Caco-2 (cell line): ENCODE data around the gene PCBD2. TPM values are rescaled to one million over a fixed set of nuclear protein-coding genes. Genes with fewer than 3 reads are reported as not detected.

Experiments
- BruUV-seq: library from RNA; stranded (reverse); fragments of 400-500 nt; replicated peaks from 2 replicates; lab custom pipeline; 2021; lab: Mats Ljungman, UMichigan
- CTCF ChIA-PET: fragments of 300-600 bp; sonication (Branson Sonifier 250); formaldehyde crosslinking; loops from one replicate; lab custom pipeline; 2022; ENCODE audit warnings: antibody characterized with exemption; lab: Charles Lee
- POLR2A ChIA-PET: fragments of 300-600 bp; sonication (Branson Sonifier 250); formaldehyde crosslinking; loops from one replicate; lab custom pipeline; 2022; ENCODE audit warnings: antibody characterized with exemption; lab: Charles Lee
- DNase-seq, 2 experiments: peaks; one replicate each; pipeline versions ENCODE4 v3.0.0 to v3.0.0-alpha.2; 2020 to 2022
- H3K27me3 ChIP-seq: replicated peaks from 2 replicates; pipeline ENCODE4 v1.6.0; 2011; ENCODE audit warnings: low read length; ENCODE audit not compliant: control insufficient read depth, insufficient read depth
- H3K36me3 ChIP-seq: 2 replicates; pipeline ENCODE4 v1.5.1; 2011; ENCODE audit warnings: low read length; ENCODE audit not compliant: control insufficient read depth, insufficient read depth
- H3K4me1 ChIP-seq: fragments of 250-450 bp; sonication (Bioruptor Pico); 2 replicates; pipeline ENCODE4 v1.5.1; 2020; ENCODE audit warnings: mild to moderate bottlenecking
- H3K4me3 ChIP-seq: 2 replicates; pipeline ENCODE4 v1.5.1; 2011; ENCODE audit warnings: low read depth, mild to moderate bottlenecking, control low read depth, low read length
- H3K9me3 ChIP-seq: fragments of 250-450 bp; sonication (Bioruptor Pico); 2 replicates; pipeline ENCODE4 v1.5.1; 2020; ENCODE audit warnings: mild to moderate bottlenecking, moderate library complexity
- H3K27ac Mint-ChIP-seq: one replicate; pipeline ENCODE4 v1.8.0; 2022; ENCODE audit warnings: mixed read lengths; ENCODE audit not compliant: unreplicated experiment
- H3K27me3 Mint-ChIP-seq: one replicate; pipeline ENCODE4 v1.8.0; 2022; ENCODE audit warnings: mixed read lengths; ENCODE audit not compliant: insufficient read depth, unreplicated experiment
- H3K36me3 Mint-ChIP-seq: one replicate; pipeline ENCODE4 v1.8.0; 2022; ENCODE audit warnings: mild to moderate bottlenecking, mixed read lengths; ENCODE audit not compliant: insufficient read depth, unreplicated experiment
- H3K4me1 Mint-ChIP-seq: one replicate; pipeline ENCODE4 v1.8.0; 2022; ENCODE audit warnings: low read depth, mixed read lengths; ENCODE audit not compliant: unreplicated experiment
- H3K4me3 Mint-ChIP-seq: one replicate; pipeline ENCODE4 v1.8.0; 2022; ENCODE audit warnings: mild to moderate bottlenecking, moderate library complexity, mixed read lengths; ENCODE audit not compliant: unreplicated experiment
- H3K9me3 Mint-ChIP-seq: one replicate; pipeline ENCODE4 v1.8.0; 2022; ENCODE audit warnings: mixed read lengths; ENCODE audit not compliant: unreplicated experiment
- CTCF ChIP-seq, 2 experiments: fragments of 200-600 bp in 1 of 2; IDR thresholded peaks; 1 replicate in 1 of 2; 2 replicates in 1 of 2; pipeline versions ENCODE4 v1.5.1 to v1.8.0; 2011 to 2022; ENCODE audit warnings: antibody characterized with exemption in 1 of 2, control low read depth in 1 of 2, inconsistent platforms in 1 of 2, low read depth in 1 of 2, low read length in 1 of 2, mild to moderate bottlenecking in 1 of 2, moderate library complexity in 1 of 2; ENCODE audit not compliant: insufficient read depth in 1 of 2, severe bottlenecking in 1 of 2, unreplicated experiment in 1 of 2
- intact Hi-C: fragments of 100-400 bp; cut with micrococcal nuclease; formaldehyde crosslinking; loops from one replicate; pipeline ENCODE4 v1.10.0; 2022; ENCODE audit not compliant: unreplicated experiment
- total RNA-seq: library from RNA; stranded (reverse); gene quantifications from 2 replicates; pipeline ENCODE4 v1.2.3, GENCODE V29; 2022

PCBD2 gene
- total RNA-seq, 1 experiment from 2014 or later, result 24.2 TPM

- Mint-ChIP-seq H3K9me3 (peaks cover 9% of the 10 kb centered on the region), H3K27ac (no peak overlapping the region), H3K27me3 (no peaks in the 10 kb centered on the region), H3K36me3 (peaks cover 16% of the 10 kb centered on the region), H3K4me1 (peaks cover 14% of the 10 kb centered on the region), H3K4me3 (no peak overlapping the region)
- ChIA-PET POLR2A (no interaction called here), CTCF (no interaction called here)
- H3K4me3 ChIP-seq, result no peak overlapping the region
- H3K4me1 ChIP-seq, result peaks cover 4% of the 10 kb centered on the region; the same call in 1 of the 2 replicates
- BruUV-seq, result no TSS peak
- no peaks in the 10 kb centered on the region for H3K27me3 ChIP-seq
- no peaks in the 10 kb centered on the region for H3K9me3 ChIP-seq
- intact Hi-C loops, result no loop called here
- H3K36me3 ChIP-seq, result no peaks in the 10 kb centered on the region; the same call in 1 of the 2 replicates
- TF ChIP-seq CTCF (IDR thresholded peaks at IDR 0.05; ENCODE audit: insufficient read depth in 1 of 2, low read depth in 1 of 2, low read length in 1 of 2, severe bottlenecking in 1 of 2, unreplicated experiment in 1 of 2), result no peak
- no peak for DNase-seq
These were observed 102.9 kb downstream of the PCBD2 start for GRCh38 chr5:135007749-135008363.

DNA sequence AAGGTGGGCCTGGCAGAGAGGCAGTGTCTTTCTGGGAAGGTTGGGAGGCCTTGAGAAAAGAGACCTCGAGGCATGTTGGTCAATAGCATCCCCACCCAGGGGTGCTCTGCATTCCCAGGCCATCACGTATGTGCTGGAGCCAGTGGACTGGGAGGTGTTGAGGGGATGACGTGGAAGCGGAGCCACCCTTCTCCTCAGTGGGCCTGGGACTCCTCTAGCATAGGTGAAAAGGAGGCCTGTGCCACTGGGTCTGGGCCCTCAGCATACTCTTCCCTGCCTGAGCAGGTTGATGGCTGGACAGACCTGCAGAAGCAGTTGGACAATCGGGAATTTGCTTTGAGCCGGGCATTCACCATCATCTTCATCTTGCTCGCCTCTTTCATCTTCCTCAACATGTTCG lies 103.6 kb downstream of the PCBD2 start:
- Mint-ChIP-seq H3K27ac (no peak overlapping the region), H3K36me3 (peaks cover 16% of the 10 kb centered on the region), H3K4me3 (no peak overlapping the region), H3K27me3 (no peaks in the 10 kb centered on the region), H3K9me3 (peaks cover 8% of the 10 kb centered on the region), H3K4me1 (peaks cover 14% of the 10 kb centered on the region)
- H3K9me3 ChIP-seq, result no peaks in the 10 kb centered on the region
- no peaks in the 10 kb centered on the region; the same call in 1 of the 2 replicates for H3K36me3 ChIP-seq
- no TSS peak for BruUV-seq
- intact Hi-C loops, result no loop called here
- ChIA-PET CTCF (no interaction called here), POLR2A (no interaction called here)
- no peaks in the 10 kb centered on the region for H3K27me3 ChIP-seq
- no peak for DNase-seq
- peaks cover 4% of the 10 kb centered on the region; the same call in 1 of the 2 replicates for H3K4me1 ChIP-seq
- no peak overlapping the region for H3K4me3 ChIP-seq
- TF ChIP-seq CTCF (IDR thresholded peaks at IDR 0.05; ENCODE audit: insufficient read depth in 1 of 2, low read depth in 1 of 2, low read length in 1 of 2, severe bottlenecking in 1 of 2, unreplicated experiment in 1 of 2), result no peak

DNA sequence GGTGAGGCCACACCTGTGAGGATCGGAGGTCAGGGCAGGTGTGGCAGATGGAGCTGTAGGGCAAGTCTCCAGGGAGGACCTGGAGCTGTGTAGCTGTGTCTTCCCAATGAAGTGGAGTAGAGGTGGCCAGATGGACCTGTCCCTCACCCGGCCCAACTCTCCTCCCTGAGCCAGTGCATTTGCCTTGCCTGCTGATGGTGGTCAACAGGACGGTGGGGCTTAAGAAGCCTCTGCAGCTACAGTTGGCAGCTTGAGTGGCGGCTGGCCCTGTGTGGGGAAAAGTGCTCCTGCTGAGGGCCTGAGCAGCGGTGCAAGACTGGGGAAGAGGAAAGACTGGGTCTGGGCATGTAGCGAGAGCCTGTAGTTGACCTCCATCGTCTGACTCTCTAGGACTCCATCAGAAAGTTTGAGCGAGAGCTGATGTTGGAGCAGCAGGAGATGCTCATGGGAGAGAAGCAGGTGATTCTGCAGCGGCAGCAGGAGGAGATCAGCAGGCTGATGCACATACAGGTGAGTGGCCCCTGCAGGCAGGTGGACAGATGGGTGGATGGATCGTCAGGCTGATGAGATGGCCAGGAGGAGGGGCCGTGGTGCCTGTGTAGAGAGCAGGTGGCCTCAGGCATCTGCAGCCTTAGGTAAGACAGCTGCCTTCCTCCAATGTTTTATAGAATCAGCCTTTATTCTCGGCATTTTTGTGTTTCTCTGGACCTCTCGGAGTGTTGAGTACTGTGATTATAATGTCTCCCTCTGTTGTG lies 104.2 kb downstream of the PCBD2 start:
- no peak for DNase-seq
- Mint-ChIP-seq H3K27me3 (no peaks in the 10 kb centered on the region), H3K4me3 (no peak overlapping the region), H3K9me3 (peaks cover 4% of the 10 kb centered on the region), H3K27ac (no peak overlapping the region), H3K4me1 (peaks cover 14% of the 10 kb centered on the region), H3K36me3 (peaks cover 12% of the 10 kb centered on the region)
- no peaks in the 10 kb centered on the region for H3K27me3 ChIP-seq
- no TSS peak for BruUV-seq
- H3K4me1 ChIP-seq, result peaks cover 4% of the 10 kb centered on the region; the same call in 1 of the 2 replicates
- H3K36me3 ChIP-seq, result no peaks in the 10 kb centered on the region; the same call in 1 of the 2 replicates
- intact Hi-C loops, result no loop called here
- POLR2A ChIA-PET, result interaction anchor here (0.6 kb wide), 1 partner anchor 130 kb away, joined by 4 read pairs; no protein-coding TSS in a partner anchor
- peak in 1 of 2 experiments; percentile 6 for TF ChIP-seq CTCF (IDR thresholded peaks at IDR 0.05; ENCODE audit: insufficient read depth in 1 of 2, low read depth in 1 of 2, low read length in 1 of 2, severe bottlenecking in 1 of 2, unreplicated experiment in 1 of 2)
- no peaks in the 10 kb centered on the region for H3K9me3 ChIP-seq
- no peak overlapping the region for H3K4me3 ChIP-seq
- CTCF ChIA-PET, result no interaction called here
